Measurements from ENCODE around the gene MAN2B1. TPM values are rescaled to one million over a fixed set of nuclear protein-coding genes. Genes with fewer than 3 reads are reported as not detected.

The MAN2B1 gene
- total and polyA plus RNA-seq, 2 of the 13 experiments (the other 11 are each of a cell fraction or from before 2014, with no cell fraction given) = 23.6 to 23.8 TPM

DNA sequence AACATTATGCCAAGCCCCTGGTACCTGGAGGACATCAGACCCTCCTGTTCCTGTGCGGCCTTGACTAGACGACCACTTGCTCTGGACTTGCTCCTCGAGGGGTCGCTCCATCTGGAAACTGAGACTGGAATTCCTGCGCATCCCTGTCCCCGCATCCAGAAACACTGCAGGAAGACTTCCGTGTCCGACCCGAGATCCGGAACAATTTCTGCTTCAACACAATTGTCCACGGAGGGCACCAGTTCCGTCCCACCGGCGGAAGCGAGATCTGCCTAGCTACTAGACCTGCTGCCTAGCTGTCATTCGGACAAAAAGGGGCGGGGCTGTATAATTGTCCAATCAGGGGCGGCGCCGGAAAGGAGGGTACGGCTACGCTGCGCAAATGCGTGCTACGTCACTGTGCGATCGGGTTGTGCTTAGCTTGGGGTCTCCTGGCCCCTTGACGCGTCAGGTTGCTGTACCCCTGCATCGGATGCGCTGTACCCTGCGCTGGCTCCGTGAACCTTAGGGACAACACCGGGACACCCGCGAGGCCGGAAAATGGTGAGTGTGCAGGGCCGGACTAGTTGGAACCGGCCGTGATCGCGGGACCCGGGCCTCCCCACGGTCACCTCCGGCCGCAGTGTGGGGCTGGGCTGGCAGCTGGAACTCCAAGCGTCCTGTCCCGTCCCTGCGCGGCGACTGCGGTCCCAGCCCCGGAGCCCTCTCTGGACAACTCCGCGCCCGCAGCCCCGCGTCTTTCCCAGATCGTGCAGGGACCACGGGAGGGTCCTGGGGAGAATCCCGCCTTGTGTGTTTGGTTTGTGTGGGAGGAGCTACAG, 55.8 kb downstream of the MAN2B1 start, which contains the start of the genes ZNF490 and ZNF791 (continued):
- TF ChIP-seq, protein P1, sequence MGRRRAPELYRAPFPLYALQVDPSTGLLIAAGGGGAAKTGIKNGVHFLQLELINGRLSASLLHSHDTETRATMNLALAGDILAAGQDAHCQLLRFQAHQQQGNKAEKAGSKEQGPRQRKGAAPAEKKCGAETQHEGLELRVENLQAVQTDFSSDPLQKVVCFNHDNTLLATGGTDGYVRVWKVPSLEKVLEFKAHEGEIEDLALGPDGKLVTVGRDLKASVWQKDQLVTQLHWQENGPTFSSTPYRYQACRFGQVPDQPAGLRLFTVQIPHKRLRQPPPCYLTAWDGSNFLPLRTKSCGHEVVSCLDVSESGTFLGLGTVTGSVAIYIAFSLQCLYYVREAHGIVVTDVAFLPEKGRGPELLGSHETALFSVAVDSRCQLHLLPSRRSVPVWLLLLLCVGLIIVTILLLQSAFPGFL (CRISPR knock-in tag; IDR thresholded peaks at IDR 0.05) = no peak
- TF ChIP-seq CBX2 (IDR thresholded peaks at IDR 0.05; ENCODE audit: low read depth, low read length) = no peak
- no peak for TF ChIP-seq CBX2 (CRISPR knock-in tag; IDR thresholded peaks at IDR 0.05; ENCODE audit: low read depth)
- TF ChIP-seq SATB2 (CRISPR knock-in tag; IDR thresholded peaks at IDR 0.05) = no peak
- no peak for TF ChIP-seq ZNF326 (CRISPR knock-in tag; IDR thresholded peaks at IDR 0.05; ENCODE audit: borderline replicate concordance)
- no peak for TF ChIP-seq PAF1 (CRISPR knock-in tag; IDR thresholded peaks at IDR 0.05)
- TF ChIP-seq REXO4 (CRISPR knock-in tag; IDR thresholded peaks at IDR 0.05; ENCODE audit: borderline replicate concordance) = no peak
- TF ChIP-seq JARID2 (CRISPR knock-in tag; IDR thresholded peaks at IDR 0.05; ENCODE audit: insufficient replicate concordance) = no peak
- TF ChIP-seq HHEX (CRISPR knock-in tag; IDR thresholded peaks at IDR 0.05) = no peak
- no peak; the same call in 1 of the 2 replicates for TF ChIP-seq SALL2 (CRISPR knock-in tag; IDR thresholded peaks at IDR 0.05)
- TF ChIP-seq PHF8 (CRISPR knock-in tag; IDR thresholded peaks at IDR 0.05) = peak; percentile 96
- TF ChIP-seq, protein P2, sequence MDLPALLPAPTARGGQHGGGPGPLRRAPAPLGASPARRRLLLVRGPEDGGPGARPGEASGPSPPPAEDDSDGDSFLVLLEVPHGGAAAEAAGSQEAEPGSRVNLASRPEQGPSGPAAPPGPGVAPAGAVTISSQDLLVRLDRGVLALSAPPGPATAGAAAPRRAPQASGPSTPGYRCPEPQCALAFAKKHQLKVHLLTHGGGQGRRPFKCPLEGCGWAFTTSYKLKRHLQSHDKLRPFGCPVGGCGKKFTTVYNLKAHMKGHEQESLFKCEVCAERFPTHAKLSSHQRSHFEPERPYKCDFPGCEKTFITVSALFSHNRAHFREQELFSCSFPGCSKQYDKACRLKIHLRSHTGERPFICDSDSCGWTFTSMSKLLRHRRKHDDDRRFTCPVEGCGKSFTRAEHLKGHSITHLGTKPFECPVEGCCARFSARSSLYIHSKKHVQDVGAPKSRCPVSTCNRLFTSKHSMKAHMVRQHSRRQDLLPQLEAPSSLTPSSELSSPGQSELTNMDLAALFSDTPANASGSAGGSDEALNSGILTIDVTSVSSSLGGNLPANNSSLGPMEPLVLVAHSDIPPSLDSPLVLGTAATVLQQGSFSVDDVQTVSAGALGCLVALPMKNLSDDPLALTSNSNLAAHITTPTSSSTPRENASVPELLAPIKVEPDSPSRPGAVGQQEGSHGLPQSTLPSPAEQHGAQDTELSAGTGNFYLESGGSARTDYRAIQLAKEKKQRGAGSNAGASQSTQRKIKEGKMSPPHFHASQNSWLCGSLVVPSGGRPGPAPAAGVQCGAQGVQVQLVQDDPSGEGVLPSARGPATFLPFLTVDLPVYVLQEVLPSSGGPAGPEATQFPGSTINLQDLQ (CRISPR knock-in tag; IDR thresholded peaks at IDR 0.05) = no peak
- TF ChIP-seq, protein P3, sequence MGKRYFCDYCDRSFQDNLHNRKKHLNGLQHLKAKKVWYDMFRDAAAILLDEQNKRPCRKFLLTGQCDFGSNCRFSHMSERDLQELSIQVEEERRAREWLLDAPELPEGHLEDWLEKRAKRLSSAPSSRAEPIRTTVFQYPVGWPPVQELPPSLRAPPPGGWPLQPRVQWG (CRISPR knock-in tag; IDR thresholded peaks at IDR 0.05; ENCODE audit: borderline replicate concordance, low read depth) = no peak
- TF ChIP-seq ATF1 (CRISPR knock-in tag; IDR thresholded peaks at IDR 0.05) = peak; percentile 93
- peak; percentile 44; the same call in 1 of the 2 replicates for TF ChIP-seq BRD4 (CRISPR knock-in tag; IDR thresholded peaks at IDR 0.05)
- peak; percentile 73 for TF ChIP-seq ZNF605 (CRISPR knock-in tag; IDR thresholded peaks at IDR 0.05)
- TF ChIP-seq, protein P4, sequence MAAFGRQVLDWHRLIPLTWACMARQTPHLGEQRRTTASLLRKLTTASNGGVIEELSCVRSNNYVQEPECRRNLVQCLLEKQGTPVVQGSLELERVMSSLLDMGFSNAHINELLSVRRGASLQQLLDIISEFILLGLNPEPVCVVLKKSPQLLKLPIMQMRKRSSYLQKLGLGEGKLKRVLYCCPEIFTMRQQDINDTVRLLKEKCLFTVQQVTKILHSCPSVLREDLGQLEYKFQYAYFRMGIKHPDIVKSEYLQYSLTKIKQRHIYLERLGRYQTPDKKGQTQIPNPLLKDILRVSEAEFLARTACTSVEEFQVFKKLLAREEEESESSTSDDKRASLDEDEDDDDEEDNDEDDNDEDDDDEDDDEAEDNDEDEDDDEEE (CRISPR knock-in tag; IDR thresholded peaks at IDR 0.05) = peak; percentile 78; the same call in 1 of the 2 replicates
- TF ChIP-seq, protein P5, sequence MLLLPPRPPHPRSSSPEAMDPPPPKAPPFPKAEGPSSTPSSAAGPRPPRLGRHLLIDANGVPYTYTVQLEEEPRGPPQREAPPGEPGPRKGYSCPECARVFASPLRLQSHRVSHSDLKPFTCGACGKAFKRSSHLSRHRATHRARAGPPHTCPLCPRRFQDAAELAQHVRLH (CRISPR knock-in tag; IDR thresholded peaks at IDR 0.05; ENCODE audit: borderline replicate concordance, low read depth) = peak; percentile 96
- peak; percentile 77 for TF ChIP-seq U2AF1 (optimal IDR thresholded peaks at IDR 0.05; ENCODE audit: low read depth, low read length)

Data from HepG2 (cell line).